Lower leg skin (tissue), 3 donors: ENCODE measurements around the gene ERCC3.

Experiments
- POLR2A ChIP-seq, 2 donors: fragments of 450-650 bp; IDR thresholded peaks; one replicate each; pipeline ENCODE4 v1.6.1; 2016 to 2017; ENCODE audit warnings: antibody characterized with exemption in 2 of 2, mild to moderate bottlenecking in 1 of 2, moderate library complexity in 1 of 2
- TF ChIP-seq, protein P1 (sequence below), 3 donors: fragments of 450-650 bp; IDR thresholded peaks; one replicate each; pipeline ENCODE4 v1.5.1; 2016; ENCODE audit warnings: antibody characterized with exemption in 3 of 3, mild to moderate bottlenecking in 3 of 3, moderate library complexity in 2 of 3

DNA sequence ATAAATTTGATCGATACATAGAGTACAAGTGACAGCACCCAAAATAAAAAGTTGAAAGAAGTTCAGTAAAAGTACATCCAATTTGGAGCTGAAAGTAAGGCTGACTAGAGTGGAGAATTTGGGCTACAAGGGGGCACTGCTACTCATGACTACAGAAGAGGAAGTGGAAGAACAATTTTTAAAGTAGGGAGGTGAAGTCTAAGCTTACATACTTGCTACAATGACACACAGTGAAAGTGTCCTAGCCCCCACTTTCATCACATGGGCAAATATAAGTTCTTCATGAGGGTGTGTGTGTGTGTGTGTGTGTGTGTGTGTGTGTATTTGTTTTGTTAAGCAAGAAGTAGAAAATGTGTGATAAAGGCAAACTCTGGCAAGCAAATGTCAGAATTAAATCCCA lies 48.2 kb upstream of the ERCC3 start:
- TF ChIP-seq, protein P1, sequence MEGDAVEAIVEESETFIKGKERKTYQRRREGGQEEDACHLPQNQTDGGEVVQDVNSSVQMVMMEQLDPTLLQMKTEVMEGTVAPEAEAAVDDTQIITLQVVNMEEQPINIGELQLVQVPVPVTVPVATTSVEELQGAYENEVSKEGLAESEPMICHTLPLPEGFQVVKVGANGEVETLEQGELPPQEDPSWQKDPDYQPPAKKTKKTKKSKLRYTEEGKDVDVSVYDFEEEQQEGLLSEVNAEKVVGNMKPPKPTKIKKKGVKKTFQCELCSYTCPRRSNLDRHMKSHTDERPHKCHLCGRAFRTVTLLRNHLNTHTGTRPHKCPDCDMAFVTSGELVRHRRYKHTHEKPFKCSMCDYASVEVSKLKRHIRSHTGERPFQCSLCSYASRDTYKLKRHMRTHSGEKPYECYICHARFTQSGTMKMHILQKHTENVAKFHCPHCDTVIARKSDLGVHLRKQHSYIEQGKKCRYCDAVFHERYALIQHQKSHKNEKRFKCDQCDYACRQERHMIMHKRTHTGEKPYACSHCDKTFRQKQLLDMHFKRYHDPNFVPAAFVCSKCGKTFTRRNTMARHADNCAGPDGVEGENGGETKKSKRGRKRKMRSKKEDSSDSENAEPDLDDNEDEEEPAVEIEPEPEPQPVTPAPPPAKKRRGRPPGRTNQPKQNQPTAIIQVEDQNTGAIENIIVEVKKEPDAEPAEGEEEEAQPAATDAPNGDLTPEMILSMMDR (IDR thresholded peaks at IDR 0.05) = no peak
- no peak for TF ChIP-seq POLR2A (IDR thresholded peaks at IDR 0.05)
